GM06990 (cell line): ENCODE data around the gene ZBTB49.

Experiments used
- DNase-seq: peaks from one replicate; pipeline ENCODE4 v3.0.0-alpha.2; 2011; ENCODE audit not compliant: insufficient read length; ENCODE audit errors: extremely low read depth
- H3K27me3 ChIP-seq: replicated peaks from 2 replicates; pipeline ENCODE4 v1.6.0; 2011; ENCODE audit warnings: low read length; ENCODE audit not compliant: control insufficient read depth, insufficient read depth
- H3K36me3 ChIP-seq: 2 replicates; pipeline ENCODE4 v1.5.1; 2011; ENCODE audit warnings: low read length; ENCODE audit not compliant: control insufficient read depth, insufficient read depth
- H3K4me3 ChIP-seq: replicated peaks from 2 replicates; pipeline ENCODE4 v1.5.1; 2011; ENCODE audit warnings: low read depth, mild to moderate bottlenecking, control low read depth, low read length
- CTCF ChIP-seq: IDR thresholded peaks from 2 replicates; pipeline ENCODE4 v1.5.1; 2011; ENCODE audit warnings: low read length, control low read depth, mild to moderate bottlenecking, inconsistent platforms; ENCODE audit not compliant: insufficient read depth, poor library complexity, severe bottlenecking

Gene ZBTB49

DNA sequence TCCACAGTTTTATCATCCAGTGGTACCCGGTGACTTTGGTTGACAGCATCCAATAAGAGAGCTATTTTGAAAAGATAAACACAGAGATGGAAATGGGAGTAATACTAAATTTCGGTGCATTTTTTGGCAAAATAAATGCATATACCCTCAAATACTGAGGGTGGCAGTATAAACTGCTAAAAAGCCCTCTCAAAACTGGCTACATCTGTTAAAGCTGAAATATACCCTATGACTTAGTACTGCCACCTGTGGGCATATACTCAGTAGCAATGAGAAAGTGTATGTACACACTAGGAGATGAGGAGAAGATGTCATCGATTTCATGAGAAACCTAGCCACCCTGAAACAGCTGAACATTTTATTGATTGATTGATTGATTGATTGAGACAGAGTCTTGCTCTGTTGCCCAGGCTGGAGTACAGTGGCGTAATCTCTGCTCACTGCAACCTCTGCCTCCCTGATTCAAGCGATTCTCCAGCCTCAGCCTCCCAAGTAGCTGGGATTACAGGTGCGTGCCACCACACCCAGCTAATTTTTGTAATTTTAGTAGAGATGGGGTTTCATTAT, 29.8 kb upstream of the ZBTB49 start:
- no peak overlapping the region for H3K4me3 ChIP-seq
- no peaks in the 10 kb centered on the region; the same call in 1 of the 2 replicates for H3K27me3 ChIP-seq
- peak; percentile 40 for TF ChIP-seq CTCF
- no peaks in the 10 kb centered on the region for H3K36me3 ChIP-seq
- DNase-seq, result peak; percentile 15

DNA sequence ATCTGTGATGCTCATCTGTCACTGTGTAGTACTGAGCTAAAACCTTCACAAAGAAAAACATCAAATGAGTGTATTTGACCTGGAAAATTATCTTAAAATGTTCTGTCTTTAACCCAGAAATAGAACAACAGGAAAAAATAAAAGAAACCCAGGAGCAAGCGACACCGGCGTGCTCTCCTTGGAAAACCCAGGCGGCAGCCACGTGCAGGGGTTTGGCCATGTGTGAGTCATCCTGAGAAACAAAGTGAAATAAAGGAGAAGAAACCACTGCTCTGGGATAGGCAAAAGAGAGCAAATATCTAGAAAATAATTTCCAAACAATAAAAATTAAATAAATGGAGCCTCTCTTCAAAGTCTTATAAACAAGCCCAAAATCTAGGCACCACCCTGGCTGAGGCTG, 22.1 kb upstream of the ZBTB49 start:
- DNase-seq, result no peak
- Histone ChIP-seq H3K36me3 (peaks cover 12% of the 10 kb centered on the region), H3K4me3 (no peak overlapping the region), H3K27me3 (no peaks in the 10 kb centered on the region)
- TF ChIP-seq CTCF, result no peak

GRCh38 chr4:4268776-4269175, 21.3 kb upstream of the ZBTB49 start:
- no peaks in the 10 kb centered on the region for H3K27me3 ChIP-seq
- DNase-seq, result no peak
- H3K36me3 ChIP-seq, result peaks cover 17% of the 10 kb centered on the region
- no peak overlapping the region for H3K4me3 ChIP-seq
- TF ChIP-seq CTCF, result no peak

- no peak for DNase-seq
- H3K4me3 ChIP-seq, result no peak overlapping the region
- peaks cover 19% of the 10 kb centered on the region for H3K36me3 ChIP-seq
- H3K27me3 ChIP-seq, result no peaks in the 10 kb centered on the region
- no peak for TF ChIP-seq CTCF
Measured at GRCh38 chr4:4269331-4269731, 20.7 kb upstream of the ZBTB49 start.

DNA sequence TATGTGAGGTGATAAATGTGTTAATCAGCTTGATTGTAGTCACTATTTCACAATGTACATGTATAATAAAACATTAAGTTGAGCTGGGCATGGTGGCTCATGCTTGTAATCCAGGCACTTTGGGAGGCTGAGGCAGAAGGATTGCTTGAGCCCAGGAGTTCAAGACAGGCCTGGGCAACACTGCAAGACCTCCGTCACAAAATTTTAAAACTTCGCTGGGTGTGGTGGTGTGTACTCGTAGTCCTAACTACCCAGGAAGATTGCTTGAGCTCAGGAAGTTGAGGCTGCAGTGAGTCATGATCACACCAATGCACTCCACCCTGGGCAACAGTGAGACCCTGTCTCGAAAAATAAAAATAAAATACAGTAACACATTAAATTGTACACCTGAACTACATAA, 20.2 kb upstream of the ZBTB49 start:
- no peaks in the 10 kb centered on the region for H3K27me3 ChIP-seq
- no peak for TF ChIP-seq CTCF
- H3K4me3 ChIP-seq, result no peak overlapping the region
- no peak for DNase-seq
- peaks cover 19% of the 10 kb centered on the region for H3K36me3 ChIP-seq

- DNase-seq, result no peak
- Histone ChIP-seq H3K4me3 (no peak overlapping the region), H3K27me3 (no peaks in the 10 kb centered on the region), H3K36me3 (peaks cover 19% of the 10 kb centered on the region)
- TF ChIP-seq CTCF, result no peak
Measured at GRCh38 chr4:4270529-4270928, 19.5 kb upstream of the ZBTB49 start.
